ENCODE measurements around the gene RNGTT. TPM values are rescaled to one million over a fixed set of nuclear protein-coding genes. Genes with fewer than 3 reads are reported as not detected.
"Not testable (repeated sequence)": the region's sequence is repeated elsewhere in the genome, so short reads cannot be mapped to it uniquely, and the experiment has no call there.

The RNGTT gene
- total and polyA plus RNA-seq, 2 donors: 11.2 to 23.2 TPM

GRCh38 chr6:88958842-88959241 is 4.6 kb downstream of the RNGTT start:
- no peak for DNase-seq (ENCODE audit: low read depth in 6 of 9, low spot score in 9 of 9)
- Histone ChIP-seq H3K36me3 (ENCODE audit: control insufficient read depth in 2 of 2, insufficient read depth in 2 of 2, low read length in 1 of 2) (peaks cover 0 to 3% of the 10 kb centered on the region in 2 donors), H3K9me3 (ENCODE audit: control insufficient read depth in 2 of 2, insufficient read depth in 1 of 2, low read length in 1 of 2) (peaks cover 0 to 7% of the 10 kb centered on the region in 2 donors), H3K4me1 (ENCODE audit: control insufficient read depth in 2 of 2, insufficient read depth in 2 of 2, low read length in 2 of 2) (peaks cover 3 to 11% of the 10 kb centered on the region in 2 donors), H3K27ac (ENCODE audit: low read depth in 1 of 2, low read length in 1 of 2) (no peak overlapping the region), H3K4me3 (ENCODE audit: low read length in 2 of 2) (no peak overlapping the region), H3K27me3 (ENCODE audit: control insufficient read depth in 2 of 2, insufficient read depth in 1 of 2, low read length in 1 of 2) (no peaks in the 10 kb centered on the region)

- Histone ChIP-seq H3K27ac (ENCODE audit: low read depth in 1 of 2, low read length in 1 of 2) (no peak overlapping the region), H3K36me3 (ENCODE audit: control insufficient read depth in 2 of 2, insufficient read depth in 2 of 2, low read length in 1 of 2) (no peaks in the 10 kb centered on the region), H3K27me3 (ENCODE audit: control insufficient read depth in 2 of 2, insufficient read depth in 1 of 2, low read length in 1 of 2) (no peaks in the 10 kb centered on the region), H3K4me3 (ENCODE audit: low read length in 2 of 2) (no peak overlapping the region), H3K9me3 (ENCODE audit: control insufficient read depth in 2 of 2, insufficient read depth in 1 of 2, low read length in 1 of 2) (peaks cover 0 to 14% of the 10 kb centered on the region in 2 donors), H3K4me1 (ENCODE audit: control insufficient read depth in 2 of 2, insufficient read depth in 2 of 2, low read length in 2 of 2) (no peaks in the 10 kb centered on the region)
- no peak for DNase-seq (ENCODE audit: low read depth in 6 of 9, low spot score in 9 of 9)
- 100% methylated on average over 2 of the region's 2 CpGs for WGBS
Measured at GRCh38 chr6:88953550-88954386, 9.7 kb downstream of the RNGTT start.

- Histone ChIP-seq H3K9me3 (ENCODE audit: control insufficient read depth in 2 of 2, insufficient read depth in 1 of 2, low read length in 1 of 2) (peaks cover 0 to 14% of the 10 kb centered on the region in 2 donors), H3K4me3 (ENCODE audit: low read length in 2 of 2) (no peak overlapping the region), H3K36me3 (ENCODE audit: control insufficient read depth in 2 of 2, insufficient read depth in 2 of 2, low read length in 1 of 2) (no peaks in the 10 kb centered on the region), H3K27me3 (ENCODE audit: control insufficient read depth in 2 of 2, insufficient read depth in 1 of 2, low read length in 1 of 2) (no peaks in the 10 kb centered on the region), H3K4me1 (ENCODE audit: control insufficient read depth in 2 of 2, insufficient read depth in 2 of 2, low read length in 2 of 2) (no peaks in the 10 kb centered on the region), H3K27ac (ENCODE audit: low read depth in 1 of 2, low read length in 1 of 2) (no peak overlapping the region)
- DNase-seq (ENCODE audit: low read depth in 6 of 9, low spot score in 9 of 9): no peak
- WGBS: 100% methylated on average over 1 of the region's 1 CpG
Measured at GRCh38 chr6:88952065-88952704, 11.2 kb downstream of the RNGTT start.

- Histone ChIP-seq H3K4me1 (ENCODE audit: control insufficient read depth in 2 of 2, insufficient read depth in 2 of 2, low read length in 2 of 2) (no peaks in the 10 kb centered on the region), H3K4me3 (ENCODE audit: low read length in 2 of 2) (no peak overlapping the region), H3K27me3 (ENCODE audit: control insufficient read depth in 2 of 2, insufficient read depth in 1 of 2, low read length in 1 of 2) (no peaks in the 10 kb centered on the region), H3K9me3 (ENCODE audit: control insufficient read depth in 2 of 2, insufficient read depth in 1 of 2, low read length in 1 of 2) (peaks cover 0 to 4% of the 10 kb centered on the region in 2 donors), H3K36me3 (ENCODE audit: control insufficient read depth in 2 of 2, insufficient read depth in 2 of 2, low read length in 1 of 2) (peaks cover under 1% of the 10 kb centered on the region in 2 donors), H3K27ac (ENCODE audit: low read depth in 1 of 2, low read length in 1 of 2) (no peak overlapping the region)
- DNase-seq (ENCODE audit: low read depth in 6 of 9, low spot score in 9 of 9): no peak
- 95% methylated on average over 7 of the region's 7 CpGs for WGBS
Measured at GRCh38 chr6:88945415-88946008, 17.9 kb downstream of the RNGTT start.

- over 99% methylated on average over 2 of the region's 2 CpGs for WGBS
- Histone ChIP-seq H3K27me3 (ENCODE audit: control insufficient read depth in 2 of 2, insufficient read depth in 1 of 2, low read length in 1 of 2) (no peaks in the 10 kb centered on the region), H3K9me3 (ENCODE audit: control insufficient read depth in 2 of 2, insufficient read depth in 1 of 2, low read length in 1 of 2) (no peaks in the 10 kb centered on the region), H3K36me3 (ENCODE audit: control insufficient read depth in 2 of 2, insufficient read depth in 2 of 2, low read length in 1 of 2) (peaks cover 7 to 20% of the 10 kb centered on the region in 2 donors), H3K4me3 (ENCODE audit: low read length in 2 of 2) (no peak overlapping the region), H3K27ac (ENCODE audit: low read depth in 1 of 2, low read length in 1 of 2) (no peak overlapping the region), H3K4me1 (ENCODE audit: control insufficient read depth in 2 of 2, insufficient read depth in 2 of 2, low read length in 2 of 2) (no peaks in the 10 kb centered on the region)
- DNase-seq (ENCODE audit: low read depth in 6 of 9, low spot score in 9 of 9): no peak
Measured at GRCh38 chr6:88933521-88933920, 29.9 kb downstream of the RNGTT start.

- H3K4me1 ChIP-seq (ENCODE audit: control insufficient read depth in 2 of 2, insufficient read depth in 2 of 2, low read length in 2 of 2); H3K4me3 ChIP-seq (ENCODE audit: low read length in 2 of 2); H3K27ac ChIP-seq (ENCODE audit: low read depth in 1 of 2, low read length in 1 of 2); H3K27me3 ChIP-seq (ENCODE audit: control insufficient read depth in 2 of 2, insufficient read depth in 1 of 2, low read length in 1 of 2); DNase-seq (ENCODE audit: low read depth in 6 of 9, low spot score in 9 of 9); H3K9me3 ChIP-seq (ENCODE audit: control insufficient read depth in 2 of 2, insufficient read depth in 1 of 2, low read length in 1 of 2): not testable (repeated sequence)
- peaks cover 6 to 26% of the 10 kb centered on the region in 2 donors for H3K36me3 ChIP-seq (ENCODE audit: control insufficient read depth in 2 of 2, insufficient read depth in 2 of 2, low read length in 1 of 2)
- WGBS: 98% methylated on average over 5 of the region's 5 CpGs
Measured at GRCh38 chr6:88932019-88932418, 31.4 kb downstream of the RNGTT start.

GRCh38 chr6:88922775-88923548 is 40.5 kb downstream of the RNGTT start:
- Histone ChIP-seq H3K9me3 (ENCODE audit: control insufficient read depth in 2 of 2, insufficient read depth in 1 of 2, low read length in 1 of 2) (no peaks in the 10 kb centered on the region), H3K4me1 (ENCODE audit: control insufficient read depth in 2 of 2, insufficient read depth in 2 of 2, low read length in 2 of 2) (no peaks in the 10 kb centered on the region), H3K4me3 (ENCODE audit: low read length in 2 of 2) (no peak overlapping the region), H3K36me3 (ENCODE audit: control insufficient read depth in 2 of 2, insufficient read depth in 2 of 2, low read length in 1 of 2) (peaks cover 0 to 18% of the 10 kb centered on the region in 2 donors), H3K27ac (ENCODE audit: low read depth in 1 of 2, low read length in 1 of 2) (no peak overlapping the region), H3K27me3 (ENCODE audit: control insufficient read depth in 2 of 2, insufficient read depth in 1 of 2, low read length in 1 of 2) (no peaks in the 10 kb centered on the region)
- no peak for DNase-seq (ENCODE audit: low read depth in 6 of 9, low spot score in 9 of 9)
- WGBS: 96% methylated on average over 4 of the region's 4 CpGs

- WGBS: 96% methylated on average over 1 of the region's 1 CpG
- Histone ChIP-seq H3K27me3 (ENCODE audit: control insufficient read depth in 2 of 2, insufficient read depth in 1 of 2, low read length in 1 of 2) (no peaks in the 10 kb centered on the region), H3K9me3 (ENCODE audit: control insufficient read depth in 2 of 2, insufficient read depth in 1 of 2, low read length in 1 of 2) (no peaks in the 10 kb centered on the region)
Measured at GRCh38 chr6:88921734-88922133, 41.7 kb downstream of the RNGTT start.

More at GRCh38 chr6:88921734-88922133, 41.7 kb downstream of the RNGTT start:
- Histone ChIP-seq H3K4me1 (ENCODE audit: control insufficient read depth in 2 of 2, insufficient read depth in 2 of 2, low read length in 2 of 2) (no peaks in the 10 kb centered on the region), H3K27ac (ENCODE audit: low read depth in 1 of 2, low read length in 1 of 2) (no peak overlapping the region), H3K4me3 (ENCODE audit: low read length in 2 of 2) (no peak overlapping the region), H3K36me3 (ENCODE audit: control insufficient read depth in 2 of 2, insufficient read depth in 2 of 2, low read length in 1 of 2) (peaks cover 0 to 15% of the 10 kb centered on the region in 2 donors)
- DNase-seq (ENCODE audit: low read depth in 6 of 9, low spot score in 9 of 9): no peak

All from thymus (tissue), 11 donors.